HCT116 (cell line): Measurements from ENCODE around the gene PPP1R12C. TPM values are rescaled to one million over a fixed set of nuclear protein-coding genes. Genes with fewer than 3 reads are reported as not detected.

Experiments used
- ATAC-seq: fragments of 200-7000 bp; cut with Tn5 transposase; 2 replicates; pipeline ENCODE4 v1.9.1; 2020; ENCODE audit warnings: mild to moderate bottlenecking, moderate library complexity
- BruUV-seq: library from RNA; stranded (reverse); fragments of 400-500 nt; replicated peaks from 2 replicates; lab custom pipeline; 2021; lab: Mats Ljungman, UMichigan
- CTCF ChIA-PET: fragments of 300-600 bp; sonication (Branson Sonifier 250); formaldehyde crosslinking; loops from one replicate; lab custom pipeline; 2021; ENCODE audit warnings: antibody characterized with exemption; lab: Charles Lee
- POLR2A ChIA-PET: fragments of 300-600, 350-600 bp; sonication (Branson Sonifier 250); formaldehyde crosslinking; loops from one replicate; lab custom pipeline; 2021; ENCODE audit warnings: antibody characterized with exemption; lab: Charles Lee
- RAD21 ChIA-PET, 2 experiments: fragments of 300-600 bp; sonication (Branson Sonifier 250); formaldehyde crosslinking; loops; one replicate each; lab custom pipeline; 2023; ENCODE audit warnings: low total read pairs in 2 of 2; ENCODE audit not compliant: uncharacterized antibody in 2 of 2, unreplicated experiment in 2 of 2, low non-redundant PET in 1 of 2; lab: Charles Lee
- DNase-seq: peaks from one replicate; pipeline ENCODE4 v3.0.0-alpha.2; 2010; ENCODE audit warnings: low read depth, low spot score
- H2AFZ ChIP-seq: fragments of 200-600 bp; shearing (Covaris generic), sonication (generic); 2 replicates; pipeline ENCODE4 v1.6.1; 2017; ENCODE audit warnings: low read depth, mixed run types, mixed read lengths, antibody characterized with exemption, low read length; ENCODE audit not compliant: poor library complexity, severe bottlenecking
- H3K27ac ChIP-seq: 2 replicates; pipeline ENCODE4 v1.5.1; 2012; ENCODE audit warnings: low read depth, low read length
- H3K27me3 ChIP-seq: fragments of 200-600 bp; sonication (generic); 2 replicates; pipeline ENCODE4 v1.6.1; 2016; ENCODE audit warnings: mixed run types, low read length, mixed read lengths; ENCODE audit not compliant: insufficient read depth
- H3K36me3 ChIP-seq, 2 experiments: fragments of 200-500 bp in 1 of 2; fragments of 200-600 bp in 1 of 2; sonication (Bioruptor generic) in 1 of 2; sonication (generic) in 1 of 2; 2 replicates each; pipeline versions ENCODE4 v1.5.1 to v1.6.1; 2014 to 2016; ENCODE audit warnings: low read length in 2 of 2, inconsistent platforms in 1 of 2, mixed read lengths in 1 of 2, mixed run types in 1 of 2; ENCODE audit not compliant: insufficient read depth in 2 of 2, control insufficient read depth in 1 of 2
- H3K4me1 ChIP-seq, 2 experiments: fragments of 200-600 bp in 1 of 2; sonication (generic) in 1 of 2; 2 replicates each; pipeline versions ENCODE4 v1.5.1 to v1.6.1; 2012 to 2017; ENCODE audit warnings: low read length in 2 of 2, inconsistent platforms in 1 of 2, mild to moderate bottlenecking in 1 of 2, mixed read lengths in 1 of 2, mixed run types in 1 of 2, moderate library complexity in 1 of 2; ENCODE audit not compliant: insufficient read depth in 2 of 2, control insufficient read depth in 1 of 2
- H3K4me2 ChIP-seq: fragments of 200-600 bp; sonication (generic); 2 replicates; pipeline ENCODE4 v1.6.1; 2017; ENCODE audit warnings: mixed run types, low read length, mixed read lengths
- H3K4me3 ChIP-seq, 2 experiments: fragments of 200-600 bp in 1 of 2; sonication (generic) in 1 of 2; replicated peaks in 1 of 2; 2 replicates each; pipeline ENCODE4 v1.5.1; 2011 to 2016; ENCODE audit warnings: low read length in 2 of 2, control low read depth in 1 of 2, low read depth in 1 of 2, mild to moderate bottlenecking in 1 of 2, mixed read lengths in 1 of 2, mixed run types in 1 of 2
- H3K79me2 ChIP-seq: fragments of 200-600 bp; sonication (generic); 2 replicates; pipeline ENCODE4 v1.6.1; 2017; ENCODE audit warnings: mild to moderate bottlenecking, mixed run types, low read length, moderate library complexity, mixed read lengths; ENCODE audit not compliant: insufficient read depth
- H3K9ac ChIP-seq: fragments of 200-600 bp; sonication (generic); 2 replicates; pipeline ENCODE4 v1.6.1; 2016; ENCODE audit warnings: low read length, mixed read lengths
- H3K9me2 ChIP-seq: fragments of 200-600 bp; sonication (generic), shearing (Covaris generic); 2 replicates; pipeline ENCODE4 v1.6.1; 2017; ENCODE audit warnings: mixed run types, mild to moderate bottlenecking, moderate library complexity; ENCODE audit not compliant: insufficient read depth
- H3K9me3 ChIP-seq, 2 experiments: fragments of 200-500 bp in 1 of 2; fragments of 200-600 bp in 1 of 2; sonication (Bioruptor generic) in 1 of 2; sonication (generic) in 1 of 2; 2 replicates each; pipeline ENCODE4 v1.6.1; 2014 to 2017; ENCODE audit warnings: low read length in 2 of 2, mixed read lengths in 2 of 2, inconsistent platforms in 1 of 2, low read depth in 1 of 2, mild to moderate bottlenecking in 1 of 2, mixed run types in 1 of 2, moderate library complexity in 1 of 2; ENCODE audit not compliant: control insufficient read depth in 1 of 2, insufficient read depth in 1 of 2
- H4K20me1 ChIP-seq: fragments of 200-600 bp; sonication (generic), shearing (Covaris generic); 2 replicates; pipeline ENCODE4 v1.6.1; 2017; ENCODE audit warnings: mixed run types, mild to moderate bottlenecking, moderate library complexity; ENCODE audit not compliant: insufficient read depth
- ATF3 ChIP-seq: IDR thresholded peaks from 2 replicates; pipeline ENCODE4 v1.6.1; 2012
- CBX3 ChIP-seq: IDR thresholded peaks from 2 replicates; pipeline ENCODE4 v1.6.1; 2012; ENCODE audit warnings: low read depth
- EGR1 ChIP-seq: IDR thresholded peaks from 2 replicates; pipeline ENCODE4 v1.6.1; 2012; ENCODE audit warnings: low read depth
- ELF1 ChIP-seq: IDR thresholded peaks from 2 replicates; pipeline ENCODE4 v1.6.1; 2012; ENCODE audit warnings: low read depth, borderline replicate concordance
- EZH2phosphoT487 ChIP-seq: fragments of 200-600 bp; IDR thresholded peaks from 2 replicates; pipeline ENCODE4 v1.6.1; 2018; ENCODE audit warnings: antibody characterized with exemption, borderline replicate concordance
- FOSL1 ChIP-seq: IDR thresholded peaks from 2 replicates; pipeline ENCODE4 v1.6.1; 2012; ENCODE audit warnings: low read depth
- JUND ChIP-seq: IDR thresholded peaks from 2 replicates; pipeline ENCODE4 v1.6.1; 2012
- REST ChIP-seq: IDR thresholded peaks from 2 replicates; pipeline ENCODE4 v1.6.1; 2012; ENCODE audit warnings: low read depth
- SRF ChIP-seq: IDR thresholded peaks from 2 replicates; pipeline ENCODE4 v1.6.1; 2012; ENCODE audit warnings: low read depth
- ZBTB33 ChIP-seq: IDR thresholded peaks from 2 replicates; pipeline ENCODE4 v1.6.1; 2011; ENCODE audit warnings: mild to moderate bottlenecking, low read length, moderate library complexity; ENCODE audit not compliant: insufficient replicate concordance; ENCODE audit errors: extremely low read depth
- ZFX ChIP-seq: fragments of 450-650 bp; IDR thresholded peaks from 2 replicates; pipeline ENCODE4 v1.6.1; 2017
- intact Hi-C: fragments of 100-400 bp; cut with micrococcal nuclease; formaldehyde crosslinking; loops from 2 replicates; pipeline ENCODE4 v1.10.0; 2022
- total RNA-seq: library from RNA; stranded (reverse); gene quantifications from one replicate; pipeline ENCODE4 v1.2.1, GENCODE V29; 2021; ENCODE audit not compliant: unreplicated experiment

The PPP1R12C gene
- total RNA-seq, 1 experiment from 2014 or later = 83.2 TPM

- no peaks in the 10 kb centered on the region for H4K20me1 ChIP-seq
- peaks cover 2 to 11% of the 10 kb centered on the region in 2 experiments; a peak in 3 of 4 replicates for H3K36me3 ChIP-seq
- H3K9me3 ChIP-seq = no peaks in the 10 kb centered on the region
- no peak for DNase-seq
- ChIA-PET POLR2A (no interaction called here), RAD21 (no interaction called here), CTCF (no interaction called here)
- H3K4me3 ChIP-seq = no peak overlapping the region
- H3K79me2 ChIP-seq = no peaks in the 10 kb centered on the region
- no peaks in the 10 kb centered on the region for H3K9me2 ChIP-seq
- H3K27me3 ChIP-seq = no peaks in the 10 kb centered on the region
- no TSS peak for BruUV-seq
- no peak overlapping the region for H3K27ac ChIP-seq
- H3K9ac ChIP-seq = no peak overlapping the region
- no peak overlapping the region for H2AFZ ChIP-seq
- intact Hi-C loops = no loop called here
- peaks cover 0 to 3% of the 10 kb centered on the region in 2 experiments; a peak in 1 of 4 replicates for H3K4me1 ChIP-seq
- peak; percentile 46 for ATAC-seq
- no peak overlapping the region for H3K4me2 ChIP-seq
- TF ChIP-seq ZFX (no peak), ZBTB33 (no peak), SRF (no peak), ELF1 (no peak), EGR1 (no peak)
Measured at GRCh38 chr19:55091955-55092354, 25.5 kb downstream of the PPP1R12C start.

GRCh38 chr19:55091126-55091910 lies 26.1 kb downstream of the PPP1R12C start:
- Histone ChIP-seq H3K79me2 (no peaks in the 10 kb centered on the region), H3K36me3 (peaks cover 2 to 11% of the 10 kb centered on the region in 2 experiments; a peak in 3 of 4 replicates), H2AFZ (no peak overlapping the region), H4K20me1 (no peaks in the 10 kb centered on the region), H3K9ac (no peak overlapping the region), H3K4me2 (no peak overlapping the region), H3K9me3 (no peaks in the 10 kb centered on the region), H3K4me1 (peaks cover 0 to 3% of the 10 kb centered on the region in 2 experiments; a peak in 1 of 4 replicates), H3K4me3 (no peak overlapping the region), H3K9me2 (no peaks in the 10 kb centered on the region), H3K27me3 (no peaks in the 10 kb centered on the region), H3K27ac (no peak overlapping the region)
- TSS peak; percentile 71 for BruUV-seq
- ChIA-PET RAD21 (no interaction called here), CTCF (no interaction called here), POLR2A (no interaction called here)
- DNase-seq (no peak), ATAC-seq (no peak)
- intact Hi-C loops = no loop called here
- TF ChIP-seq REST (no peak), ZBTB33 (no peak), CBX3 (no peak), ZFX (no peak), EZH2phosphoT487 (no peak), ATF3 (no peak), FOSL1 (no peak), JUND (no peak)
